ENCODE measurements around the gene MTO1.

- no peak for TF ChIP-seq CTCF (conservative IDR thresholded peaks at IDR 0.05; ENCODE audit: low read length)
- no peak for TF ChIP-seq EZH2phosphoT487 (IDR thresholded peaks at IDR 0.05; ENCODE audit: borderline replicate concordance, low read depth, low read length)
These were observed 59.3 kb downstream of the MTO1 start, which contains the start of gene EEF1A1 for GRCh38 chr6:73520688-73521350.
